Ishikawa (cell line): ENCODE measurements around the gene CADPS.

ENCODE experiments used
- CEBPB ChIP-seq: IDR thresholded peaks from 2 replicates; pipeline ENCODE4 v1.6.1; 2012
- CREB1 ChIP-seq: IDR thresholded peaks from 2 replicates; pipeline ENCODE4 v1.6.1; 2012; ENCODE audit warnings: low read depth
- EGR1 ChIP-seq: IDR thresholded peaks from 2 replicates; pipeline ENCODE4 v1.6.1; 2012
- EP300 ChIP-seq: IDR thresholded peaks from 2 replicates; pipeline ENCODE4 v1.6.1; 2012; ENCODE audit warnings: borderline replicate concordance
- FOXM1 ChIP-seq: IDR thresholded peaks from 2 replicates; pipeline ENCODE4 v1.6.1; 2012; ENCODE audit warnings: low read depth, borderline replicate concordance
- NFIC ChIP-seq: IDR thresholded peaks from 2 replicates; pipeline ENCODE4 v1.6.1; 2012
- RAD21 ChIP-seq: IDR thresholded peaks from 2 replicates; pipeline ENCODE4 v1.6.1; 2012; ENCODE audit warnings: low read depth
- TAF1 ChIP-seq: IDR thresholded peaks from 2 replicates; pipeline ENCODE4 v1.6.1; 2012; ENCODE audit warnings: low read depth, mild to moderate bottlenecking
- TCF12 ChIP-seq: IDR thresholded peaks from 2 replicates; pipeline ENCODE4 v1.6.1; 2012; ENCODE audit warnings: low read depth
- TEAD4 ChIP-seq: IDR thresholded peaks from 2 replicates; pipeline ENCODE4 v1.6.1; 2012
- YY1 ChIP-seq: IDR thresholded peaks from 2 replicates; pipeline ENCODE4 v1.6.1; 2012; ENCODE audit warnings: low read depth
- ZBTB7A ChIP-seq: IDR thresholded peaks from 2 replicates; pipeline ENCODE4 v1.6.1; 2012; ENCODE audit warnings: low read depth
- TF ChIP-seq, protein P1 (sequence below): IDR thresholded peaks from 2 replicates; pipeline ENCODE4 v1.6.1; 2012
- TF ChIP-seq, protein P2 (sequence below): IDR thresholded peaks from 2 replicates; pipeline ENCODE4 v1.6.1; 2012; ENCODE audit warnings: low read depth, mild to moderate bottlenecking
- TF ChIP-seq, protein P3 (sequence below): IDR thresholded peaks from 2 replicates; pipeline ENCODE4 v1.6.1; 2012

Gene CADPS

DNA sequence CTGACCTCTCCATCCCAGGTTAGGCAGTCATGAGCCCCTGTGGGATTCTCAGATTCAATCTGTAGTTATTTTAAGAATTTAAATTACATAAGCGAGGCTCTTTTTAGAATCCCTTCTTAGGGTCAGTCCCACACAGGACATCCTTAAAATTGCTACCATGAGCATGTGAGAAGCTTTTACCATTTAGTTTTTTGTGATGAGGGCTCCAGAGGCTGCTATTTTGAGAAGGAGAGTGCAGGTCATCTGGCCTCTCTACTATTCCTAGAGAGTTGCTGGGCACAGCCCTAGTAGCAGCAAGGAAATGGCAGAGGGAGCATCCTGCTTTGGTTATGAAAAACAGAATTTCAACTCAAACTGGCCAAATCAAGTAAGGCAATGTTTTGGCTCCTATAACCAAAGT lies 13.6 kb upstream of the CADPS start:
- no peak for TF ChIP-seq YY1
- no peak for TF ChIP-seq FOXM1
- no peak for TF ChIP-seq EGR1
- TF ChIP-seq, protein P1, sequence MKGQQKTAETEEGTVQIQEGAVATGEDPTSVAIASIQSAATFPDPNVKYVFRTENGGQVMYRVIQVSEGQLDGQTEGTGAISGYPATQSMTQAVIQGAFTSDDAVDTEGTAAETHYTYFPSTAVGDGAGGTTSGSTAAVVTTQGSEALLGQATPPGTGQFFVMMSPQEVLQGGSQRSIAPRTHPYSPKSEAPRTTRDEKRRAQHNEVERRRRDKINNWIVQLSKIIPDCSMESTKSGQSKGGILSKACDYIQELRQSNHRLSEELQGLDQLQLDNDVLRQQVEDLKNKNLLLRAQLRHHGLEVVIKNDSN = no peak
- TF ChIP-seq, protein P2, sequence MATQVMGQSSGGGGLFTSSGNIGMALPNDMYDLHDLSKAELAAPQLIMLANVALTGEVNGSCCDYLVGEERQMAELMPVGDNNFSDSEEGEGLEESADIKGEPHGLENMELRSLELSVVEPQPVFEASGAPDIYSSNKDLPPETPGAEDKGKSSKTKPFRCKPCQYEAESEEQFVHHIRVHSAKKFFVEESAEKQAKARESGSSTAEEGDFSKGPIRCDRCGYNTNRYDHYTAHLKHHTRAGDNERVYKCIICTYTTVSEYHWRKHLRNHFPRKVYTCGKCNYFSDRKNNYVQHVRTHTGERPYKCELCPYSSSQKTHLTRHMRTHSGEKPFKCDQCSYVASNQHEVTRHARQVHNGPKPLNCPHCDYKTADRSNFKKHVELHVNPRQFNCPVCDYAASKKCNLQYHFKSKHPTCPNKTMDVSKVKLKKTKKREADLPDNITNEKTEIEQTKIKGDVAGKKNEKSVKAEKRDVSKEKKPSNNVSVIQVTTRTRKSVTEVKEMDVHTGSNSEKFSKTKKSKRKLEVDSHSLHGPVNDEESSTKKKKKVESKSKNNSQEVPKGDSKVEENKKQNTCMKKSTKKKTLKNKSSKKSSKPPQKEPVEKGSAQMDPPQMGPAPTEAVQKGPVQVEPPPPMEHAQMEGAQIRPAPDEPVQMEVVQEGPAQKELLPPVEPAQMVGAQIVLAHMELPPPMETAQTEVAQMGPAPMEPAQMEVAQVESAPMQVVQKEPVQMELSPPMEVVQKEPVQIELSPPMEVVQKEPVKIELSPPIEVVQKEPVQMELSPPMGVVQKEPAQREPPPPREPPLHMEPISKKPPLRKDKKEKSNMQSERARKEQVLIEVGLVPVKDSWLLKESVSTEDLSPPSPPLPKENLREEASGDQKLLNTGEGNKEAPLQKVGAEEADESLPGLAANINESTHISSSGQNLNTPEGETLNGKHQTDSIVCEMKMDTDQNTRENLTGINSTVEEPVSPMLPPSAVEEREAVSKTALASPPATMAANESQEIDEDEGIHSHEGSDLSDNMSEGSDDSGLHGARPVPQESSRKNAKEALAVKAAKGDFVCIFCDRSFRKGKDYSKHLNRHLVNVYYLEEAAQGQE = no peak
- TF ChIP-seq ZBTB7A = no peak
- no peak for TF ChIP-seq TEAD4
- TF ChIP-seq TCF12 = no peak
- TF ChIP-seq CREB1 = no peak
- no peak for TF ChIP-seq EP300
- TF ChIP-seq, protein P3, sequence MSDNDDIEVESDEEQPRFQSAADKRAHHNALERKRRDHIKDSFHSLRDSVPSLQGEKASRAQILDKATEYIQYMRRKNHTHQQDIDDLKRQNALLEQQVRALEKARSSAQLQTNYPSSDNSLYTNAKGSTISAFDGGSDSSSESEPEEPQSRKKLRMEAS = no peak
- no peak for TF ChIP-seq TAF1
- TF ChIP-seq RAD21 = no peak
- TF ChIP-seq CEBPB = no peak
- no peak for TF ChIP-seq NFIC

DNA sequence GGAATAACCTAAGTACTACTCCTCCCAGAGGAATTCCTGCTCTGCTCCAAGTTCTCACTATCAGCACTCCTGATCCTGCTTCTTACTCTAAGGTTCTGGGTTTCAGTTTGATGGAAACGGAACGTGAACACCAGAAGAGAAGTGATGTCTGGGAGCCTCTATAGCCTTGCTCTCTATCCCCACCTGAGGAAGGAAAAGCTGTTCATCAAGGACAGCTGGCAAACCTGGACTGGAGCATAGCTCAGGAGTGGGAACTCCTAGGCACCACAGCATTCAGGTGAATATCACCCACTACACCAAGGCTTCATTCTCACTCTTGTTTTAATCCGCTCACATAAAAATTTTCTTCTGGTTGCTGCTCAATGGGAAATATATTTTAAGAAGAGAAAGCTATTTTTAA lies 13.0 kb upstream of the CADPS start:
- TF ChIP-seq TEAD4 = no peak
- TF ChIP-seq FOXM1 = no peak
- TF ChIP-seq TAF1 = no peak
- TF ChIP-seq YY1 = no peak
- no peak for TF ChIP-seq EP300
- TF ChIP-seq, protein P3 = no peak
- no peak for TF ChIP-seq CREB1
- no peak for TF ChIP-seq TCF12
- TF ChIP-seq CEBPB = no peak
- TF ChIP-seq RAD21 = no peak
- no peak for TF ChIP-seq NFIC
- TF ChIP-seq, protein P2 = no peak

DNA sequence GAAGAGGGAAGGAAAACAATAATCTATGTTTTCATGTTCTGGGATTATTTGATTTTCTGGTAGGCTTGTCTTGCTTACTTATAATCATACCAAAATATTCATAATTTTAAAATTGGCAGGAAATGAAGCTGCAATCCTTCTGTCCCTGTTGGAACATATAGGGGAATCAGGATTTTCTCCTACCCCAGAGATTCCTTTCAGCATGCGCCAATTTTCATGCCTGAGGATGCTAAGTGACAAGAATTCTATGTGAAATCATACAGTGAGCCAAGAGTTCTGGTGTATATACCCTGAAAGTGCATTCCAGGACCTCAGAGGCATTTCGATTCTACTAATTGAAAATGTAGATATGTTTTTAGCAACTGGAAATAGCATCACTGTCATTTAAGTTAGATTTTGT lies 9.9 kb upstream of the CADPS start:
- no peak for TF ChIP-seq TEAD4
- TF ChIP-seq CEBPB = no peak
- TF ChIP-seq, protein P1 = no peak
- TF ChIP-seq EGR1 = no peak
- TF ChIP-seq FOXM1 = no peak
- TF ChIP-seq EP300 = no peak
- TF ChIP-seq, protein P3 = no peak
- no peak for TF ChIP-seq TAF1
- no peak for TF ChIP-seq ZBTB7A
- TF ChIP-seq RAD21 = no peak
- TF ChIP-seq, protein P2 = no peak
- no peak for TF ChIP-seq YY1

DNA sequence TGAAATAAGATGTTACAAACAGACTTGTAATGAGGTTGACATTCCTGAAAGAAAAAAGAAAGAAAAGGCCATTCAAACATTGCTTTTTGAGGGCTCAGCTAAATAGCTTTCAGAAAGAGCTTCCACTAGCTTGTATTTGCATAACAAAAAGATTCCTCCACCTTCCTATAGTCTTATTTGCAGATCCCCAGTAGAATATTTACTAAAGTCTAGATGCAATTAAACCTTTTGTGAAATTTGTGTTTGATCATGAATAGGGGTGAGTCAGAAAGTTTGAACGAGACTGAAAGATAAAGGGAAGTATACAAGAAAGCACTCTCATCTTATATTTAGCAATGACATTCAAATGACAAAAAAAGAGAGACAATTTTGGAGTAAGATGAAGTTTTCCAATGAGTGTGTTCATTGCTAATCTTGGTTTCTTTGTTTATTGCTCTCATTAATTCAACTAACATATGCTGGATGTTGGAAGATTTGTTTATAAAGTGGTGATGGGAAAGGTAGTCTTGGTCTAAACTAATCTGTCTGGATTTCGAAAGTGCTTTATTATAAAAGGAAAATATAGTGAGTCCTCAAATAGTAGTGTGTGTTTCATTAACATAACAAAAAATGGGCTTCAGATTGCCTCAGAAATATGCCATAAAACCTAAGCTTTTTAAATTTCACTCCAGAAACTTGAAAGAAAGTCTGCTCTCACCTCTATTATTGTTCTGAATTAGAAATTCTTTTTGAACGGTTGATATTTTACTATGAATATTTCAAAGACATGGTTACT lies 9.1 kb upstream of the CADPS start:
- no peak for TF ChIP-seq TCF12
- TF ChIP-seq, protein P3 = no peak
- no peak for TF ChIP-seq EP300
- TF ChIP-seq EGR1 = no peak
- TF ChIP-seq, protein P2 = no peak
- TF ChIP-seq CREB1 = no peak
- no peak for TF ChIP-seq YY1
- TF ChIP-seq, protein P1 = no peak
